Progenitor cell of endocrine pancreas (in vitro differentiated cells): ENCODE measurements around the gene CLCF1. TPM values are rescaled to one million over a fixed set of nuclear protein-coding genes. Genes with fewer than 3 reads are reported as not detected.

Source experiments
- DNase-seq: peaks from one replicate; pipeline ENCODE4 v3.0.0; 2021; ENCODE audit warnings: low spot score; ENCODE audit not compliant: unreplicated experiment
- H3K27ac Mint-ChIP-seq: 2 replicates; pipeline ENCODE4 v1.8.0; 2021; ENCODE audit warnings: mild to moderate bottlenecking, moderate library complexity, mixed read lengths
- H3K27me3 Mint-ChIP-seq: 2 replicates; pipeline ENCODE4 v1.8.0; 2021; ENCODE audit warnings: mixed read lengths
- H3K36me3 Mint-ChIP-seq: 2 replicates; pipeline ENCODE4 v1.8.0; 2022; ENCODE audit warnings: mixed read lengths; ENCODE audit not compliant: insufficient read depth
- H3K4me1 Mint-ChIP-seq: 2 replicates; pipeline ENCODE4 v1.8.0; 2021; ENCODE audit warnings: low read depth, mixed read lengths
- H3K4me3 Mint-ChIP-seq: 2 replicates; pipeline ENCODE4 v1.8.0; 2021; ENCODE audit warnings: low read depth, mild to moderate bottlenecking, moderate library complexity, mixed read lengths
- H3K9me3 Mint-ChIP-seq: 2 replicates; pipeline ENCODE4 v1.8.0; 2021; ENCODE audit warnings: low read depth, mixed read lengths
- CTCF ChIP-seq: fragments of 200-600 bp; sonication (generic); IDR thresholded peaks from one replicate; pipeline ENCODE4 v1.5.0; 2021; ENCODE audit warnings: antibody characterized with exemption, mild to moderate bottlenecking; ENCODE audit not compliant: unreplicated experiment
- total RNA-seq: library from RNA; stranded (reverse); gene quantifications from 2 replicates; pipeline ENCODE4 v1.2.1, GENCODE V29; 2021

Gene CLCF1
- total RNA-seq, 1 donor from 2014 or later = 6.9 TPM

GRCh38 chr11:67408437-67409200, 35.2 kb upstream of the CLCF1 start:
- no peak for TF ChIP-seq CTCF
- peaks cover 4% of the 10 kb centered on the region for H3K4me1 Mint-ChIP-seq
- peaks cover 36% of the 10 kb centered on the region for H3K27me3 Mint-ChIP-seq
- no peak overlapping the region for H3K4me3 Mint-ChIP-seq
- no peaks in the 10 kb centered on the region for H3K36me3 Mint-ChIP-seq
- no peak for DNase-seq
- no peaks in the 10 kb centered on the region for H3K9me3 Mint-ChIP-seq
- H3K27ac Mint-ChIP-seq = no peak overlapping the region

GRCh38 chr11:67407688-67408163, 34.3 kb upstream of the CLCF1 start:
- peaks cover 27% of the 10 kb centered on the region for H3K27me3 Mint-ChIP-seq
- DNase-seq = no peak
- H3K4me1 Mint-ChIP-seq = peaks cover 1% of the 10 kb centered on the region
- no peak for TF ChIP-seq CTCF
- H3K4me3 Mint-ChIP-seq = no peak overlapping the region
- H3K9me3 Mint-ChIP-seq = no peaks in the 10 kb centered on the region
- no peaks in the 10 kb centered on the region for H3K36me3 Mint-ChIP-seq
- H3K27ac Mint-ChIP-seq = no peak overlapping the region

GRCh38 chr11:67406969-67407687, 33.7 kb upstream of the CLCF1 start:
- H3K4me3 Mint-ChIP-seq = no peak overlapping the region
- H3K27ac Mint-ChIP-seq = no peak overlapping the region
- no peak for TF ChIP-seq CTCF
- no peaks in the 10 kb centered on the region for H3K36me3 Mint-ChIP-seq
- H3K9me3 Mint-ChIP-seq = no peaks in the 10 kb centered on the region
- H3K27me3 Mint-ChIP-seq = peaks cover 22% of the 10 kb centered on the region
- peaks cover 1% of the 10 kb centered on the region for H3K4me1 Mint-ChIP-seq
- no peak for DNase-seq

- DNase-seq = no peak
- Mint-ChIP-seq H3K9me3 (no peaks in the 10 kb centered on the region), H3K36me3 (no peaks in the 10 kb centered on the region), H3K4me3 (no peak overlapping the region), H3K27me3 (peaks cover 18% of the 10 kb centered on the region), H3K27ac (no peak overlapping the region), H3K4me1 (peaks cover 1% of the 10 kb centered on the region)
- no peak for TF ChIP-seq CTCF
These were observed 33.1 kb upstream of the CLCF1 start for GRCh38 chr11:67406420-67406968.

- no peaks in the 10 kb centered on the region for H3K36me3 Mint-ChIP-seq
- H3K9me3 Mint-ChIP-seq = no peaks in the 10 kb centered on the region
- peaks cover 15% of the 10 kb centered on the region for H3K27me3 Mint-ChIP-seq
- no peak for DNase-seq
- H3K4me3 Mint-ChIP-seq = no peak overlapping the region
- H3K27ac Mint-ChIP-seq = no peak overlapping the region
- peaks cover 1% of the 10 kb centered on the region for H3K4me1 Mint-ChIP-seq
- TF ChIP-seq CTCF = no peak
These were observed 32.4 kb upstream of the CLCF1 start for GRCh38 chr11:67405688-67406339.
